Thoracic aorta (tissue), 2 donors: Measurements from ENCODE around the gene FAM174C. TPM values are rescaled to one million over a fixed set of nuclear protein-coding genes. Genes with fewer than 3 reads are reported as not detected.

Source experiments
- ATAC-seq: fragments of 150-250 bp; one replicate; pipeline ENCODE4 v1.8.0; 2017; ENCODE audit warnings: low read depth; ENCODE audit not compliant: insufficient number of reproducible peaks, low FRiP score
- DNase-seq: peaks from one replicate; pipeline ENCODE4 v3.0.0-alpha.2; 2020; ENCODE audit warnings: low spot score
- H3K27ac ChIP-seq, 2 donors: fragments of 200-600 bp; sonication (generic); 1 replicate in 1 of 2; 2 replicates in 1 of 2; pipeline ENCODE4 v1.5.1; 2016; ENCODE audit warnings: mild to moderate bottlenecking in 2 of 2, moderate library complexity in 2 of 2
- H3K27me3 ChIP-seq: fragments of 200-600 bp; sonication (generic); replicated peaks from 2 replicates; pipeline ENCODE4 v1.6.0; 2016; ENCODE audit warnings: mild to moderate bottlenecking; ENCODE audit not compliant: insufficient read depth
- H3K36me3 ChIP-seq: fragments of 200-600 bp; sonication (generic); one replicate; pipeline ENCODE4 v1.5.1; 2016
- H3K4me1 ChIP-seq, 2 donors: fragments of 200-600 bp; sonication (generic); 1 replicate in 1 of 2; 2 replicates in 1 of 2; pipeline versions ENCODE4 v1.5.1 to v1.6.0; 2016; ENCODE audit warnings: low read depth in 2 of 2, mild to moderate bottlenecking in 1 of 2; ENCODE audit not compliant: control insufficient read depth in 1 of 2
- H3K4me3 ChIP-seq: fragments of 200-600 bp; sonication (generic); 2 replicates; pipeline ENCODE4 v1.5.1; 2016; ENCODE audit warnings: mild to moderate bottlenecking
- H3K9me3 ChIP-seq: fragments of 200-600 bp; sonication (generic); 2 replicates; pipeline ENCODE4 v1.5.1; 2016
- CTCF ChIP-seq: fragments of 200-600 bp; sonication (generic); IDR thresholded peaks from one replicate; pipeline ENCODE4 v1.5.1; 2019; ENCODE audit warnings: antibody characterized with exemption
- total RNA-seq, 2 donors: library from RNA; depleted of rRNA; stranded (reverse); fragments of >200 nt; gene quantifications; one replicate each; pipeline versions ENCODE4 v1.1.0 to v1.2.3, GENCODE V29; 2016

Gene FAM174C
- total RNA-seq, 2 donors from 2014 or later: 18.8 to 40.8 TPM

DNA sequence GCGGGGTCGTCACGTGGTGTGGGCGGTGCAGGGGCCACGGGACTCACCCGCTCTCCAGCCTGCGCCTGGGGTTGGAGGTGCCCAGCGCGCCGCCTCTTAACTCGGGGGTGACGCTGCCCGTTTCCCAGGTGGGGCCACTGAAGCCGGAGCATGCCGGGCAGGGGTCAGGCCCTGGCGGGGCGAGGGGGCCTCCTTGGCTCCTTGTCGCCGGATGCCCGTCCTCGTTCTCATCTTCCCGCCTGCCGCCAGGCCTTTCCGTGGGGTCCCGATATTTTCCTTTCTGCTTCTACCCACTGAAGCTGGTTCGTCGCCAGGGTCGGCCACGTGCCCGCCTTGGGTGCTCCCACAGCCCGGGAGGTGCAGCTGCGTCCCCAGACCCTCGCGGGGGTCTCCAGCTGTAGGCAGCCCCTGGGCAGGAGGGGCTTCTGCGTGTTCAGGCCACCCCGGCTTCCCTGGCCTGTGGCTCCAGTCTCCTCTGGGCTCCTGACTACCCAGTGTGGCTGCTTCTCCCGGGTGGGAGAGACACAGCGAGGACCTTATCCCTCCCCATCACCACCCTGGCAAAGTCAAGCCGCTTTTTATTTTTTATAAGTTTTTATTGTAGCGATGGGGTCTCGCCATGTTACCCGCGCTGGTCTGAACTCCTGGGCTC, 772 bp downstream of the FAM174C start:
- H3K27me3 ChIP-seq: no peaks in the 10 kb centered on the region
- ATAC-seq: no peak
- H3K4me1 ChIP-seq: peaks cover 31 to 53% of the 10 kb centered on the region in 2 donors
- no peak for DNase-seq
- H3K9me3 ChIP-seq: no peaks in the 10 kb centered on the region
- H3K4me3 ChIP-seq: peak overlapping the region; percentile 82
- no peak for TF ChIP-seq CTCF
- peak overlapping the region; percentile 93 to 98 for H3K27ac ChIP-seq
- peaks cover 41% of the 10 kb centered on the region for H3K36me3 ChIP-seq

- H3K27ac ChIP-seq: peak overlapping the region; percentile 93 to 98
- DNase-seq: no peak
- H3K27me3 ChIP-seq: no peaks in the 10 kb centered on the region
- ATAC-seq: no peak
- H3K9me3 ChIP-seq: no peaks in the 10 kb centered on the region
- H3K4me1 ChIP-seq: peaks cover 28 to 47% of the 10 kb centered on the region in 2 donors
- no peak for TF ChIP-seq CTCF
- H3K36me3 ChIP-seq: peaks cover 39% of the 10 kb centered on the region
- peak overlapping the region; percentile 82 for H3K4me3 ChIP-seq
Observed at GRCh38 chr19:1276628-1277022, 1.3 kb downstream of the FAM174C start.

DNA sequence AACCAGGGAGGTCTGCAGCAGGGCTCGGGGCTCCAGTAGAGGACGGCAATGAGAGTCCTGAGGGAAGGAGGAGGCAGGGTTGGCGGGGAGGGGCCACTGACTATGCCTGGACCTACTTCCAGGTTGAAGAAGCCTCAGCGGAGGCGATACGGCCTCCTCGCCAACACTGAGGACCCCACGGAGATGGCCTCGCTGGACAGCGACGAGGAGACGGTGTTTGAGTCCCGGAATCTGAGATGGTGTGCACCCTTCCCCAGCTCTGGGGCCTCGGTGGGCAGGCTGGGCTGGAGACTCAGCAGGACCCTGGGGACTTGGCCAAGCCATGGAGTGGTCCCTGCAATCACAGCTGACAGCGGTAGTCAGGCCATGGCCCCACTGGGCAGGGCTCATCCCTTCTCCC, 1.7 kb downstream of the FAM174C start:
- Histone ChIP-seq H3K27me3 (no peaks in the 10 kb centered on the region), H3K4me1 (peaks cover 23 to 43% of the 10 kb centered on the region in 2 donors), H3K4me3 (no peak overlapping the region), H3K9me3 (no peaks in the 10 kb centered on the region), H3K36me3 (peaks cover 34% of the 10 kb centered on the region), H3K27ac (no peak overlapping the region)
- DNase-seq (no peak), ATAC-seq (no peak)
- no peak for TF ChIP-seq CTCF

- no peak for TF ChIP-seq CTCF
Observed at GRCh38 chr19:1278074-1278473, 2.7 kb downstream of the FAM174C start.

GRCh38 chr19:1278713-1279660, 3.7 kb downstream of the FAM174C start:
- no peak for TF ChIP-seq CTCF
- peaks cover 18% of the 10 kb centered on the region for H3K36me3 ChIP-seq
- DNase-seq (no peak), ATAC-seq (no peak)
- no peaks in the 10 kb centered on the region for H3K27me3 ChIP-seq
- H3K27ac ChIP-seq: no peak overlapping the region
- peaks cover 17 to 24% of the 10 kb centered on the region in 2 donors for H3K4me1 ChIP-seq
- no peak overlapping the region for H3K4me3 ChIP-seq
- H3K9me3 ChIP-seq: no peaks in the 10 kb centered on the region

More at GRCh38 chr19:1278074-1278473, 2.7 kb downstream of the FAM174C start:
- Histone ChIP-seq H3K27ac (no peak overlapping the region), H3K4me3 (no peak overlapping the region), H3K9me3 (no peaks in the 10 kb centered on the region), H3K36me3 (peaks cover 26% of the 10 kb centered on the region), H3K27me3 (no peaks in the 10 kb centered on the region), H3K4me1 (peaks cover 19 to 33% of the 10 kb centered on the region in 2 donors)
- ATAC-seq (no peak), DNase-seq (no peak)
